IMR-90 (cell line): ENCODE measurements around the gene ZCCHC24. TPM values are rescaled to one million over a fixed set of nuclear protein-coding genes. Genes with fewer than 3 reads are reported as not detected.

ENCODE experiments used
- ATAC-seq: fragments of 200-7000 bp; cut with Tn5 transposase; 2 replicates; pipeline ENCODE4 v1.9.1; 2020; ENCODE audit warnings: low read depth, mild to moderate bottlenecking, moderate library complexity
- BruUV-seq: library from RNA; stranded (reverse); fragments of 400-500 nt; replicated peaks from 2 replicates; lab custom pipeline; 2021; lab: Mats Ljungman, UMichigan
- CTCF ChIA-PET: fragments of 300-600 bp; formaldehyde crosslinking; extraction: SDS; loops from one replicate; lab custom pipeline; 2021; ENCODE audit warnings: antibody characterized with exemption; lab: Yijun Ruan, JAX
- POLR2A ChIA-PET: fragments of 300-600 bp; sonication (Branson Sonifier 250); formaldehyde crosslinking; loops from one replicate; lab custom pipeline; 2022; ENCODE audit warnings: antibody characterized with exemption; ENCODE audit not compliant: unreplicated experiment; lab: Charles Lee
- DNase-seq: peaks from one replicate; pipeline ENCODE4 v3.0.0; 2013
- H2AFZ ChIP-seq: replicated peaks from 2 replicates; pipeline ENCODE3; 2013; ENCODE audit warnings: low read length, mild to moderate bottlenecking; ENCODE audit not compliant: poor library complexity
- H2AK5ac ChIP-seq: 2 replicates; pipeline ENCODE4 v1.6.1; 2013; ENCODE audit warnings: low read depth, low read length, inconsistent platforms
- H2AK9ac ChIP-seq: replicated peaks from 2 replicates; pipeline ENCODE3; 2013; ENCODE audit warnings: mild to moderate bottlenecking, low read depth, low read length, moderate library complexity; ENCODE audit not compliant: poor library complexity
- H2BK120ac ChIP-seq: 2 replicates; pipeline ENCODE4 v1.6.1; 2013; ENCODE audit warnings: low read depth, low read length, inconsistent platforms
- H2BK15ac ChIP-seq: 3 replicates; pipeline ENCODE4 v1.6.1; 2013; ENCODE audit warnings: low read depth, low read length, inconsistent platforms
- H2BK20ac ChIP-seq: 2 replicates; pipeline ENCODE4 v1.6.1; 2013; ENCODE audit warnings: low read depth, mild to moderate bottlenecking, inconsistent platforms, low read length, moderate library complexity
- H2BK5ac ChIP-seq: 2 replicates; pipeline ENCODE4 v1.6.1; 2013; ENCODE audit warnings: mild to moderate bottlenecking, low read depth, low read length, inconsistent platforms; ENCODE audit not compliant: poor library complexity, severe bottlenecking
- H3K14ac ChIP-seq: replicated peaks from 2 replicates; pipeline ENCODE4 v1.6.1; 2013; ENCODE audit warnings: low read depth, low read length, inconsistent platforms
- H3K18ac ChIP-seq: 2 replicates; pipeline ENCODE4 v1.6.1; 2013; ENCODE audit warnings: low read depth, low read length, control low read depth
- H3K23ac ChIP-seq: 2 replicates; pipeline ENCODE4 v1.6.1; 2013; ENCODE audit warnings: low read depth, low read length, inconsistent platforms
- H3K27ac ChIP-seq: 2 replicates; pipeline ENCODE4 v1.5.1; 2013; ENCODE audit warnings: mild to moderate bottlenecking, control low read depth, low read length; ENCODE audit not compliant: insufficient read depth
- H3K27me3 ChIP-seq: 2 replicates; pipeline ENCODE4 v1.6.1; 2013; ENCODE audit warnings: low read length; ENCODE audit not compliant: control insufficient read depth, insufficient read depth
- H3K36me3 ChIP-seq: 2 replicates; pipeline ENCODE4 v1.6.1; 2013; ENCODE audit warnings: low read length, mixed read lengths; ENCODE audit not compliant: control insufficient read depth, insufficient read depth
- H3K4ac ChIP-seq: 2 replicates; pipeline ENCODE4 v1.6.1; 2013; ENCODE audit warnings: low read depth, low read length, inconsistent platforms
- H3K4me1 ChIP-seq: 2 replicates; pipeline ENCODE4 v1.6.1; 2013; ENCODE audit warnings: low read length, mixed read lengths; ENCODE audit not compliant: control insufficient read depth, insufficient read depth
- H3K4me2 ChIP-seq: 2 replicates; pipeline ENCODE4 v1.6.1; 2013; ENCODE audit warnings: low read depth, mild to moderate bottlenecking, control low read depth, low read length, moderate library complexity
- H3K4me3 ChIP-seq: 2 replicates; pipeline ENCODE4 v1.5.1; 2013; ENCODE audit warnings: low read depth, mild to moderate bottlenecking, control low read depth, low read length, moderate library complexity; ENCODE audit not compliant: insufficient read depth
- H3K56ac ChIP-seq: 2 replicates; pipeline ENCODE4 v1.6.1; 2013; ENCODE audit warnings: low read length, inconsistent platforms; ENCODE audit not compliant: insufficient read depth; ENCODE audit errors: extremely low read depth
- H3K79me1 ChIP-seq, 2 experiments: 2 replicates each; pipeline ENCODE4 v1.6.1; 2013; ENCODE audit warnings: low read length in 2 of 2, inconsistent platforms in 1 of 2, low read depth in 1 of 2
- H3K9ac ChIP-seq: 2 replicates; pipeline ENCODE4 v1.6.1; 2013; ENCODE audit warnings: low read depth, low read length, control low read depth
- H3K9me1 ChIP-seq: 2 replicates; pipeline ENCODE4 v1.6.1; 2013; ENCODE audit warnings: low read length, inconsistent platforms; ENCODE audit not compliant: insufficient read depth
- H3K9me3 ChIP-seq: 2 replicates; pipeline ENCODE4 v1.6.1; 2013; ENCODE audit warnings: low read length; ENCODE audit not compliant: control insufficient read depth, insufficient read depth
- H4K20me1 ChIP-seq: 2 replicates; pipeline ENCODE4 v1.6.1; 2013; ENCODE audit warnings: low read length, inconsistent platforms; ENCODE audit not compliant: insufficient read depth
- H4K5ac ChIP-seq: 2 replicates; pipeline ENCODE4 v1.6.1; 2013; ENCODE audit warnings: mild to moderate bottlenecking, low read depth, low read length, control low read depth
- H4K8ac ChIP-seq, 2 experiments: 2 replicates each; pipeline ENCODE4 v1.6.1; 2013; ENCODE audit warnings: low read depth in 2 of 2, low read length in 2 of 2, control low read depth in 1 of 2, inconsistent platforms in 1 of 2
- H4K91ac ChIP-seq: 2 replicates; pipeline ENCODE4 v1.6.1; 2013; ENCODE audit warnings: low read depth, low read length, inconsistent platforms; ENCODE audit not compliant: insufficient read depth
- BHLHE40 ChIP-seq: fragments of 150-350 bp; IDR thresholded peaks from 2 replicates; pipeline ENCODE4 v1.6.1; 2016; ENCODE audit warnings: mild to moderate bottlenecking, low read depth, low read length
- MAZ ChIP-seq: IDR thresholded peaks from 2 replicates; pipeline ENCODE4 v1.6.1; 2012; ENCODE audit warnings: low read depth, mild to moderate bottlenecking, low read length, improper control_type of control experiment, moderate library complexity, borderline replicate concordance
- NFE2L2 ChIP-seq: fragments of 150-350 bp; IDR thresholded peaks from 2 replicates; pipeline ENCODE4 v1.6.1; 2016; ENCODE audit warnings: low read depth, mild to moderate bottlenecking, low read length
- POLR2A ChIP-seq: IDR thresholded peaks from 2 replicates; pipeline ENCODE4 v1.6.1; 2012; ENCODE audit warnings: mild to moderate bottlenecking, low read depth, low read length
- RAD21 ChIP-seq: IDR thresholded peaks from 2 replicates; pipeline ENCODE4 v1.6.1; 2012; ENCODE audit warnings: low read length, improper control_type of control experiment
- RCOR1 ChIP-seq: IDR thresholded peaks from 2 replicates; pipeline ENCODE4 v1.6.1; 2012; ENCODE audit warnings: mild to moderate bottlenecking, low read length, improper control_type of control experiment; ENCODE audit not compliant: insufficient replicate concordance
- SMC3 ChIP-seq: fragments of 150-350 bp; IDR thresholded peaks from 2 replicates; pipeline ENCODE4 v1.6.1; 2016; ENCODE audit warnings: low read depth, mild to moderate bottlenecking, antibody characterized with exemption, low read length, moderate library complexity
- WGBS, 2 experiments: methylation state at CpG; one replicate each; pipeline versions ENCODE4 v1.1.5 to v1.1.7; 2013; ENCODE audit warnings: missing lambda C conversion rate in 2 of 2; ENCODE audit not compliant: insufficient read length in 1 of 2; ENCODE audit errors: extremely low coverage in 2 of 2; 5-methylcytosine and 5-hydroxymethylcytosine counted together
- dilution Hi-C: fragments of 300-500 bp; cut with HindIII; formaldehyde crosslinking; loops from one replicate; pipeline ENCODE4 v1.14.3; 2018; ENCODE audit warnings: low sequenced_read_pairs; ENCODE audit not compliant: unreplicated experiment
- in situ Hi-C: fragments of 300-500 bp; cut with MboI; formaldehyde crosslinking; loops from 3 replicates; pipeline ENCODE4 v1.14.3; 2019; ENCODE audit warnings: low sequenced_read_pairs, inconsistent platforms, mixed read lengths
- intact Hi-C: fragments of 100-400 bp; cut with micrococcal nuclease; formaldehyde crosslinking; loops from 2 replicates; pipeline ENCODE4 v1.10.0; 2022
- polyA plus RNA-seq, 3 experiments: library from polyadenylated mRNA; depleted of rRNA; stranded (reverse); fragments of >200 nt; gene quantifications; 2 replicates each; pipeline ENCODE4 v1.2.3, GENCODE V29; 2012; ENCODE audit warnings: low replicate concordance in 1 of 3
- total RNA-seq: library from RNA; depleted of rRNA; stranded (reverse); fragments of >200 nt; gene quantifications from 2 replicates; pipeline ENCODE4 v1.2.3, GENCODE V29; 2012
- TF ChIP-seq, protein P1 (sequence below): fragments of 150-350 bp; IDR thresholded peaks from 2 replicates; pipeline ENCODE4 v1.6.1; 2017; ENCODE audit warnings: mild to moderate bottlenecking, antibody characterized with exemption, low read length, low read depth

ZCCHC24 gene
- total and polyA plus RNA-seq, 2 of the 4 experiments (the other 2 are of a cell fraction): 15.1 to 25.9 TPM

DNA sequence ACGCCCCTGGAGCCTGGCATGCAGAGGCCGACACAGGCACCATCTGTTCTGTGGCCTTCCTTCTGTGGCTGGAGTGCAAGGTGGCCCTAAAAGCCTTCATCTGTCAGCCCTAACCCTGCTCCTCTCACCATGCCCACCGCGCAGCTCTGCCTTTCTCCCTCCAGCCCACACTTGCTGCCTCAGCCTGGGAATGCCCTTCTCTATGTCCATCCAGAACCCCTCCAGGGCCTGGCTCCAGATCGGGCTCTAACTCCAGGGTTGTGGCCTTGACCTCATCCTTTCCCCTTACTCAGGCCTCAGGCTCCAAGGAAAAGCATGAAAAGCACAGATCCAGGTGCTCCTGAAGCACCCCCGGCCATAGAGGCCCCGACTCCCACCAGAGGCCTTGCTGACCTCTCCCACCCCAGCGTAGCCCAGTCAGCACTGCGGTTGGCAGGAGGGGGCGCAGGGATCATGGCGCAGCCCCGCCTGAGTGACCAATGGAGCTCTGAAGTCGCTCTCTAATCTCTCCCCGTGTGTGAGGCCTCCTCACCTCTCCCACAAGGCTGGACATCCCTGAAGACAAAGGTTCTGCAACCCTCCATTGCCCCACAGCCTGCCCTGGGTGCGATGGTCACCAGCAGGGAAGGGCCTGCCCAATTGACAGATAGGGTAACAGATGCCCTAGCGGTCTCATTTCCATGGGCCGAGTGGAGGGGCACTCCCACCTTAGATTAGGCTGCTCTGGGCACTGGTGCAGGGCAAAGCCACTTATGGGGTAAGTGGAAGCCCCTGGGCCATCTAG, 9.2 kb downstream of the ZCCHC24 start:
- peak overlapping the region; percentile 82; the same call in 2 of the 3 replicates for H2BK15ac ChIP-seq
- peak overlapping the region; percentile 27; the same call in 1 of the 2 replicates for H3K4me2 ChIP-seq
- peak overlapping the region; percentile 98 for H2AK5ac ChIP-seq
- in situ Hi-C loops: no loop called here
- intact Hi-C loops: no loop called here
- H3K4me3 ChIP-seq: no peak overlapping the region
- H4K91ac ChIP-seq: peak overlapping the region; percentile 95
- peaks cover 42% of the 10 kb centered on the region for H4K20me1 ChIP-seq
- H2AK9ac ChIP-seq: peak overlapping the region; percentile 99
- peak overlapping the region; percentile 67 for H2AFZ ChIP-seq
- peak overlapping the region; percentile 89 for H2BK20ac ChIP-seq
- peak overlapping the region; percentile 96 for H3K18ac ChIP-seq
- DNase-seq (no peak), ATAC-seq (no peak)
- H3K9ac ChIP-seq: peak overlapping the region; percentile 68
- peak overlapping the region; percentile 98 for H3K27ac ChIP-seq
- H3K56ac ChIP-seq: no peak overlapping the region; the same call in 1 of the 2 replicates
- peaks cover 60% of the 10 kb centered on the region for H3K9me1 ChIP-seq
- CTCF ChIA-PET: no interaction called here
- TF ChIP-seq MAZ (no peak), BHLHE40 (no peak), SMC3 (no peak), RAD21 (no peak), POLR2A (no peak), RCOR1 (no peak), NFE2L2 (no peak)
- TF ChIP-seq, protein P1, sequence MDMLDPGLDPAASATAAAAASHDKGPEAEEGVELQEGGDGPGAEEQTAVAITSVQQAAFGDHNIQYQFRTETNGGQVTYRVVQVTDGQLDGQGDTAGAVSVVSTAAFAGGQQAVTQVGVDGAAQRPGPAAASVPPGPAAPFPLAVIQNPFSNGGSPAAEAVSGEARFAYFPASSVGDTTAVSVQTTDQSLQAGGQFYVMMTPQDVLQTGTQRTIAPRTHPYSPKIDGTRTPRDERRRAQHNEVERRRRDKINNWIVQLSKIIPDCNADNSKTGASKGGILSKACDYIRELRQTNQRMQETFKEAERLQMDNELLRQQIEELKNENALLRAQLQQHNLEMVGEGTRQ: no peak
- peak overlapping the region; percentile 92 to 93; a peak in 3 of 4 replicates for H4K8ac ChIP-seq
- dilution Hi-C loops: no loop called here
- H3K9me3 ChIP-seq: no peaks in the 10 kb centered on the region
- peaks cover 73 to 99% of the 10 kb centered on the region in 2 experiments for H3K79me1 ChIP-seq
- H3K23ac ChIP-seq: peak overlapping the region; percentile 89; the same call in 1 of the 2 replicates
- 83% methylated on average over 6 of the region's 17 CpGs; no CpG with 5 or more reads in 1 of the 2 experiments for WGBS, 2 experiments
- BruUV-seq: no TSS peak
- peak overlapping the region; percentile 98 for H2BK5ac ChIP-seq
- POLR2A ChIA-PET: no interaction called here
- no peaks in the 10 kb centered on the region for H3K27me3 ChIP-seq
- peak overlapping the region; percentile 95 for H2BK120ac ChIP-seq
- H3K4me1 ChIP-seq: peaks cover 75% of the 10 kb centered on the region
- peak overlapping the region; percentile 95 for H3K14ac ChIP-seq
- peak overlapping the region; percentile 80 for H4K5ac ChIP-seq
- peaks cover 50% of the 10 kb centered on the region for H3K36me3 ChIP-seq
- peak overlapping the region; percentile 97 for H3K4ac ChIP-seq
